HG03558 (cell line): ENCODE data around the gene DYNLT4.
"Not testable (repeated sequence)": the region's sequence is repeated elsewhere in the genome, so short reads cannot be mapped to it uniquely, and the experiment has no call there.

ENCODE experiments used
- ATAC-seq: cut with Tn5 transposase; IDR thresholded peaks from one replicate; pipeline ENCODE4 v1.9.1; 2021; ENCODE audit warnings: moderate number of reproducible peaks; ENCODE audit not compliant: unreplicated experiment; ENCODE audit errors: extremely low read depth

The DYNLT4 gene

GRCh38 chr1:44775078-44775929 is 31.8 kb downstream of the DYNLT4 start, which contains the start of gene RPS8:
Gene RPS8, plus strand, starts transcription at chr1:44775540. Its CDS starts 57 bp downstream, at chr1:44775597.
- ATAC-seq, result peak; percentile 57

GRCh38 chr1:44766421-44766820 is 40.7 kb downstream of the DYNLT4 start:
- ATAC-seq, result not testable (repeated sequence)

- ATAC-seq, result no peak
Observed at GRCh38 chr1:44760876-44761275, 46.3 kb downstream of the DYNLT4 start.

DNA sequence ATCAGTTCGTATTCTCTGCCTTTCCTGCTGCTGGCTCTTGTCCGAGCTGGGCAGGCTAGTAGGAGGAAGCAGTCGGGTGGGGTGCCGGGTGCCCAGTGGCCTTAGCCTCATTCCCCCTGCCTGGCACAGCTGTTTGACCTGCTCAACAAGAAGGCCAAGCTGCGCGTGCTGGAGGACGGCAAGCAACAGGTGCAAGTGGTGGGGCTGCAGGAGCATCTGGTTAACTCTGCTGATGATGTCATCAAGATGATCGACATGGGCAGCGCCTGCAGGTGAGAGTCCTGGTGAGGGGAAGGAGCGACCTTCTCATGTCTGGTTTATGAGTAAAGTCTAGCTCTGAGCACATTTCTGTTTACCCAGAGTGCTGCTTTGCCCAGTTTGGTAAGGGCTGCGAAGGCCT is 48.1 kb downstream of the DYNLT4 start:
- ATAC-seq, result no peak

GRCh38 chr1:44757420-44757819 is 49.7 kb downstream of the DYNLT4 start:
- no peak for ATAC-seq
